22Rv1 (cell line): ENCODE measurements around the gene STK16.

Experiments
- ZFX ChIP-seq: fragments of 450-650 bp; IDR thresholded peaks from 2 replicates; pipeline ENCODE4 v1.6.1; 2017; ENCODE audit warnings: antibody characterized with exemption, borderline replicate concordance
- TF ChIP-seq, protein P1 (sequence below): fragments of 450-650 bp; IDR thresholded peaks from 2 replicates; pipeline ENCODE4 v1.5.1; 2017; ENCODE audit warnings: mild to moderate bottlenecking

GRCh38 chr2:219209236-219210195 is 35.8 kb upstream of the STK16 start:
- TF ChIP-seq, protein P1, sequence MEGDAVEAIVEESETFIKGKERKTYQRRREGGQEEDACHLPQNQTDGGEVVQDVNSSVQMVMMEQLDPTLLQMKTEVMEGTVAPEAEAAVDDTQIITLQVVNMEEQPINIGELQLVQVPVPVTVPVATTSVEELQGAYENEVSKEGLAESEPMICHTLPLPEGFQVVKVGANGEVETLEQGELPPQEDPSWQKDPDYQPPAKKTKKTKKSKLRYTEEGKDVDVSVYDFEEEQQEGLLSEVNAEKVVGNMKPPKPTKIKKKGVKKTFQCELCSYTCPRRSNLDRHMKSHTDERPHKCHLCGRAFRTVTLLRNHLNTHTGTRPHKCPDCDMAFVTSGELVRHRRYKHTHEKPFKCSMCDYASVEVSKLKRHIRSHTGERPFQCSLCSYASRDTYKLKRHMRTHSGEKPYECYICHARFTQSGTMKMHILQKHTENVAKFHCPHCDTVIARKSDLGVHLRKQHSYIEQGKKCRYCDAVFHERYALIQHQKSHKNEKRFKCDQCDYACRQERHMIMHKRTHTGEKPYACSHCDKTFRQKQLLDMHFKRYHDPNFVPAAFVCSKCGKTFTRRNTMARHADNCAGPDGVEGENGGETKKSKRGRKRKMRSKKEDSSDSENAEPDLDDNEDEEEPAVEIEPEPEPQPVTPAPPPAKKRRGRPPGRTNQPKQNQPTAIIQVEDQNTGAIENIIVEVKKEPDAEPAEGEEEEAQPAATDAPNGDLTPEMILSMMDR = no peak
- TF ChIP-seq ZFX = no peak
